BJ (cell line): ENCODE results near the gene LIX1L. TPM values are rescaled to one million over a fixed set of nuclear protein-coding genes. Genes with fewer than 3 reads are reported as not detected.

Source experiments
- CTCF ChIA-PET: fragments of 350-600 bp; formaldehyde crosslinking; extraction: SDS; loops from one replicate; lab custom pipeline; 2021; ENCODE audit warnings: antibody characterized with exemption, inconsistent platforms; lab: Yijun Ruan, JAX
- POLR2A ChIA-PET: fragments of 300-600 bp; sonication (Branson Sonifier 250); formaldehyde crosslinking; extraction: SDS; loops from one replicate; lab custom pipeline; 2021; ENCODE audit warnings: antibody characterized with exemption; lab: Charles Lee
- DNase-seq: peaks from one replicate; pipeline ENCODE4 v3.0.0-alpha.2; 2011; ENCODE audit warnings: low read depth
- H3K27me3 ChIP-seq: 2 replicates; pipeline ENCODE4 v1.6.0; 2011; ENCODE audit warnings: low read length; ENCODE audit not compliant: control insufficient read depth, insufficient read depth
- H3K36me3 ChIP-seq: 2 replicates; pipeline ENCODE4 v1.5.1; 2011; ENCODE audit warnings: low read length; ENCODE audit not compliant: control insufficient read depth, insufficient read depth
- H3K4me3 ChIP-seq: 2 replicates; pipeline ENCODE4 v1.5.1; 2011; ENCODE audit warnings: low read depth, mild to moderate bottlenecking, control low read depth, low read length
- CTCF ChIP-seq: IDR thresholded peaks from 2 replicates; pipeline ENCODE4 v1.5.1; 2011; ENCODE audit warnings: low read depth, mild to moderate bottlenecking, control low read depth, inconsistent platforms, low read length, moderate library complexity; ENCODE audit not compliant: insufficient read depth
- polyA plus RNA-seq: library from polyadenylated mRNA; depleted of rRNA; stranded (reverse); fragments of >200 nt; gene quantifications from 2 replicates; pipeline ENCODE4 v1.2.3, GENCODE V29; 2011

The LIX1L gene
- polyA plus RNA-seq, 1 experiment, result 35.1 TPM

GRCh38 chr1:145949219-145949618 lies 8.6 kb downstream of the LIX1L start:
- no peak overlapping the region for H3K4me3 ChIP-seq
- POLR2A ChIA-PET, result interaction anchor here (0.7 kb wide), 1 partner anchor 9 kb away, joined by 3 read pairs; the partner anchor contains the start of gene LIX1L
- no peak for DNase-seq
- CTCF ChIA-PET, result interaction anchor here (1.0 kb wide), 1 partner anchor 14 kb away, joined by 4 read pairs; no protein-coding TSS in a partner anchor
- TF ChIP-seq CTCF, result no peak
- no peaks in the 10 kb centered on the region for H3K27me3 ChIP-seq
- peaks cover 2% of the 10 kb centered on the region; the same call in 1 of the 2 replicates for H3K36me3 ChIP-seq

GRCh38 chr1:145947551-145947950 lies 10.3 kb downstream of the LIX1L start:
- DNase-seq, result no peak
- ChIA-PET CTCF (no interaction called here), POLR2A (no interaction called here)
- Histone ChIP-seq H3K36me3 (peaks cover 2% of the 10 kb centered on the region), H3K4me3 (no peak overlapping the region), H3K27me3 (no peaks in the 10 kb centered on the region)
- TF ChIP-seq CTCF, result no peak

- CTCF ChIA-PET, result interaction anchor here (0.8 to 1.0 kb wide), 2 partner anchors 13 to 19 kb away, joined by 3 read pairs; partner anchors contain the start of gene RBM8A
- Histone ChIP-seq H3K4me3 (no peak overlapping the region), H3K36me3 (peaks cover 2% of the 10 kb centered on the region), H3K27me3 (no peaks in the 10 kb centered on the region)
- POLR2A ChIA-PET, result no interaction called here
- TF ChIP-seq CTCF, result no peak
- DNase-seq, result no peak
Observed at GRCh38 chr1:145946477-145946986, 11.3 kb downstream of the LIX1L start.

GRCh38 chr1:145944532-145944931 lies 13.3 kb downstream of the LIX1L start:
- ChIA-PET CTCF (interaction anchor here (0.5 kb wide), 1 partner anchor 92 kb away, joined by 3 read pairs; no protein-coding TSS in a partner anchor), POLR2A (no interaction called here)
- no peak overlapping the region for H3K4me3 ChIP-seq
- peaks cover 2% of the 10 kb centered on the region for H3K36me3 ChIP-seq
- TF ChIP-seq CTCF, result no peak
- DNase-seq, result no peak
- H3K27me3 ChIP-seq, result no peaks in the 10 kb centered on the region

- H3K27me3 ChIP-seq, result no peaks in the 10 kb centered on the region
- TF ChIP-seq CTCF, result no peak
- ChIA-PET POLR2A (interaction anchor here (1.0 kb wide), 1 partner anchor 20 kb away, joined by 3 read pairs; no protein-coding TSS in a partner anchor), CTCF (interaction anchor here (1.2 to 1.4 kb wide), 4 partner anchors 9 to 96 kb away, joined by 3 to 6 read pairs (median 3); partner anchors contain the start of gene RBM8A)
- peaks cover 2% of the 10 kb centered on the region for H3K36me3 ChIP-seq
- no peak for DNase-seq
- H3K4me3 ChIP-seq, result no peak overlapping the region
Observed at GRCh38 chr1:145942871-145943270, 14.9 kb downstream of the LIX1L start.
